GM19238 (cell line): Measurements from ENCODE around the gene NOP16.
"Not testable (repeated sequence)": the region's sequence is repeated elsewhere in the genome, so short reads cannot be mapped to it uniquely, and the experiment has no call there.

Experiments used
- DNase-seq: peaks from one replicate; pipeline ENCODE4 v3.0.0; 2011; ENCODE audit warnings: low spot score; ENCODE audit not compliant: insufficient read length

NOP16 gene

DNA sequence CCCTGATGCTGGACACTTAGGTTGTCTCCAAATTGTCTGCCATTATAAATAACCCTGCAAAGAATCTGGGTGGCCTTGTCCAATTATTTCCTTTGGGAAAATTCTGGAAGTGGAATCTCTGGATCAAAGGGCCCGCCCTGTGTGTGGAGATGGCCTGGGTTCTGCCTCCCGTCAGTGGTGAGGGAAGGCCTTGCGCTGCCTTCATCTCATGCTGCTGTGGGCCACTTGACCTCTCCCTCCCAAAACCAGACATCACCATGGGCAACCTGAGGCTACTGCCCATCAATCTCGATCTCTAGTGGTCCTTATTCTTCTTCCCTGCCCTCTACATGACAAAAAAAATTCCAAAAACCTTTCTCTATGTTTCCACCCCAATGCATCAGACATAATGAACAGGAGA is 21.4 kb upstream of the NOP16 start:
- DNase-seq = no peak

DNA sequence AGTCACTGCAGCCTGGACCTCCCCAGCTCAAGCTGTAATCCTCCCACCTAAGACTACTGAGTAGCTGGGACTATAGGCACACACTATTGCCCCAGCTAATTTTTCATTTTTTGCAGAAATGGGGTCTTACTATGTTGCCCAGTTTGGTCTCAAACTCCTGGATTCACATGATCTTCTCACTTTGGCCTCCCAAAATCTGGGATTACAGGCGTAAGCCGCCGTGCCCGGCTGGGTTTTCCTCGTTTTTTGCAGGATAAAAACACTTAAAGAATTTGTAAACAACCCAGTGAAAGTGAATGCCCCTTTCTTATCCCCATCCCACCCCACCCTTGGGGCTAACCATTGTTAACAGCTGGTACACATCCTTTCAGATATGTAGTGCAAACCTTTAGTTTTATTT is 20.2 kb upstream of the NOP16 start:
- DNase-seq = no peak

DNA sequence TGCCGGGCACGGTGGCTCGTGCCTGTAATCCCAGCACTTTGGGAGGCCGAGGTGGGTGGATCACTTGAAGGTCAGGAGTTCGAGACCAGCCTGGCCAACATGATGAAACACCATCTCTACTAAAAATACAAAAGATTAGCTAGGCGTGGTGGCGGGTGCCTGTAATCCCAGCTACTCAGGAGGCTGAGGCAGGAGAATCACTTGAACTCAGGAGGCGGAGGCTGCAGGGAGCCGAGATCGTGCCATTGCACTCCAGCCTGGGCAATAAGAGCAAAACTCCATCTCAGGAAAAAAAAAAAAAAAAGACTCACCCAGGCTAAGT is 19.8 kb upstream of the NOP16 start:
- not testable (repeated sequence) for DNase-seq

DNA sequence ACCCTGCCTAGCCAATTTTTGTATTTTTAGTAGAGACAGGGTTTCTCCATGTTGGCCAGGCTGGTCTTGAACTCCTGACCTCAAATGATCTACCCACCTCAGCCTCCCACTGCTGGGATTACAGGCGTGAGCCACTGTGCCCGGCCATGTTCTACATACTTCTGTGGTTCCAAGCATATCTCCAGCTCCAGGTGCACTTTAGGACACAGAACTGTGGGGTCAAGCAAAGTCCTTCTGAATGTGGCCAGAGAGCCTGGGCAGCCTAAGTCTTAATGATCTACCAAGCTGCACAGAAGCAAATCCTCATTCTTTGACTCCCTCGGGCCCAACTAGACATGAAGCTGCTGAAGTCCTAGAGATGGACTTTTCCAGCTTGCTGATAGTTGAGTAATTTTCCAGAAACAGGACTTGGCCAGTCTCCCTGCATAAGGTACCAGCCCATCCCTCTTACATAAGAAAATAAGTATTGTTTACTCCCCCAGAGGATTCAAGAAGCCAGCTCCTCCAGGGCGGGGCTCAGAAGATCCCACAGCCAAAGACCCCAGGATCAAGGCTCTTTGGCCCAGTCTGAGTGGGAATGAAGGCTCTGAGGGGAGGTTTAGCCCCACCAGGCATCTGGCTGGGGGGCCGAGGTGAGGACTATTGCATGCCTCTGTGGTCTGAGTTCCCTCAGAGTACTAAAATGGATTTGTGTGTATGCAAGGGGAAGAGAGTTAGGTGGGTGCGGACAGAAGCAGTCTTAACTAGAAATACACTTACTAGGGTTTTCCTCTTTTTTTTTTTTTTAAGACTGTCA is 19.3 kb upstream of the NOP16 start:
- no peak for DNase-seq

DNA sequence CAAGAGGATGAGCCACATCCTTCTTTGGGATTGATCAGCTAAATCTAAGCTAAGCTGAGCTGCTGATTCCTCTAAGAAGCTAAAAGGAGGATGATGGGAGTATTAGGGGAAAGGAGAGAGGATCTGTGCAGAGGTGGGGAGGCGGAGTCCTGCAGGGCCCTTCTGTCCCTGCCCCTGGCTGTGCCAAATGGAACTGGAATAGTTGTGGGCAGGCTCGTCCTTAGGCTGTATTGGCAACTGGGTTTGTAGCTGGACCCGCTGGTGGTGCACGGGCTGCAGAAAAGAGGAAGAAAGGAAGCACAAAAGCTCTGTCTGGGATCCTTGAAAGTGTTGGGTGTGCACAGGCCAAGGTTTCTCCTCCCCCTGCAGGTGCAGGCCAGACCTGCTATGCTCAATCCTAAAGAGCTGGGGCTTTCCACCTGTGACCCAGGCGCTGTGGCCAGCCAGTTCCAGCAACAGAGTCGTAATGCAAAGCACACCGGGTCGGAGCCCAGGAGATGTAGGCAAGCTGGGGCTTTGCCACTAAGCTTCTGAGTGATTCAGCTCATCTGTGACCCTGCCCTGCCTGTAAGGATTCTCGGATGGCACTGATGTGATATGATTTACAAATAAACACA is 18.1 kb upstream of the NOP16 start:
- DNase-seq = no peak

DNA sequence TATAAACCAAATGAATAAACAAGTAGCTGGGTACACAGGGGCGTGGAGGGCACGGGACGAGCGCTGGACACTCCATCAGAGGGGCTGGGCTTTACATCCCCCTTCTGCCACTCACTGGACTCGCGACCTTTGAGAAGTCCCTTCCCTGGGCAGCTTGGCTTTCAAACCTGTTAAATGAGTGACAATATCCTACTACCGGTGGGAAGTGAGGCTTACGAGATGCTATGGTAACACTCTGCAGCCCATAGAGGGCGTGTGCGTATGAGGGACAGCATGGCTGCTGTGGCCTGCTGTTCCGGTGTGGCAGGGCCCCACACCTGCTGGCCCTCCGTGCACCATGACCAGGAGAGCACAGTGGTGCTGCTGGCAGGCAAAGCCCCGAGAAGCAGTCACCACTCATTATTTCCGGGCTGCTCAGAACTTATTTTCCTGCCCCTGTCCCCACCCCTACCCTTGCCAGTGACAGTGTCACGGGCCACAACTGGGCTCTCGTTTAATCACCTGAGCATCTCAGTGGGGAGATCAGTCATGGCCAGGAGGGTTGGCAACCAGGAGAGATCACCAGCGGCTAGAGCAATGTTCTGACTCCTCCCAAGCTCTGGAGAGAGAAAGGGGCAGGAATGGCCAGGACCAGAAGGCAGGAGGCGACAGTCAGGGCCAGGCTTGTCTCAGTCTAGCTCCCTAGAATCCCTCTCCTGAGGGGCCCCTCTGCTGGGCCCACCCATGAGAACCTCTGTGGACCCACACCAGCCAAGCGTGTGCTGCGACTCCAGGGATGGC is 17.4 kb upstream of the NOP16 start:
- DNase-seq = no peak

DNA sequence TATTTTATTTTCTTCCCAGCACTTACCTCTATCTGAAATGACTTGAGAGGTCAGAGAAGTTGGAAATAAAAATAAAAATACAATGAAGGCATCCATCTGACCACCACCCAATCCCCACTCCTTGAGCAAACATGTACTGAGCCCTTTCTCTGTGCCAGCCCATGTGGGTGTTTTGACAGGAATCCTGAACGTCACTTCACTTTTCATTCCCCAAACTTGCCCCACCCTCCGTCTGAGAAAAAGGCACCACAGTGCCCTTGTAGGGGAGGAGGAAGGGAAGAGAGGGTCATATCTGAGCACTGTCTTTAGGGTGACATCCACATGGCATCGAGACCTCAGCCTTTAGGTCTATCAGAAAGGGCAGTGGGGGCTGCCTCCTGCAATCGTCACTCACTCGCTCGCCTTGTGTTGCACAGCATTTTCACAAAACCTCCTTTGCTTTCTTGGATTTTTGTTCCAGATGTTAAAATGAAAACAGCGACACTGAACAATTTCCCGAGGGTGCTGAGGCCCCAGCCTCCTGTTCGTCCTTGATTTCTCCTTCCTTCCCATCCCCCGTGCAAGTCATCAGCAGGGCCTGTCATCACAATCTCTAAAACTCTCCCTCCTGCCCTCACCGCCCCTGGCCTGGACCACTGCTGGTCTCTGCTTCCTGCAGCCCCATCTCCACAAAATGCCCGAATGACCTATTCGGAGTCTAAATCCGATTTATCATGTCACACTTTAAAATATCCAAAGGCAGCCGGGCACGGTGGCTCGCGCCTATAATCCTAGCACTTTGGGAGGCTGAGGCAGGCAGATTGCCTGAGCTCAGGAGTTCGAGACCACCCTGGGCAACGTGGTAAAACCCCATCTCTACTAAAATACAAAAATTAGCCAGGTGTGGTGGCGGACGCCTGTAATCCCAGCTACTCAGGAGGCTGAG is 13.1 kb upstream of the NOP16 start:
- DNase-seq = no peak

DNA sequence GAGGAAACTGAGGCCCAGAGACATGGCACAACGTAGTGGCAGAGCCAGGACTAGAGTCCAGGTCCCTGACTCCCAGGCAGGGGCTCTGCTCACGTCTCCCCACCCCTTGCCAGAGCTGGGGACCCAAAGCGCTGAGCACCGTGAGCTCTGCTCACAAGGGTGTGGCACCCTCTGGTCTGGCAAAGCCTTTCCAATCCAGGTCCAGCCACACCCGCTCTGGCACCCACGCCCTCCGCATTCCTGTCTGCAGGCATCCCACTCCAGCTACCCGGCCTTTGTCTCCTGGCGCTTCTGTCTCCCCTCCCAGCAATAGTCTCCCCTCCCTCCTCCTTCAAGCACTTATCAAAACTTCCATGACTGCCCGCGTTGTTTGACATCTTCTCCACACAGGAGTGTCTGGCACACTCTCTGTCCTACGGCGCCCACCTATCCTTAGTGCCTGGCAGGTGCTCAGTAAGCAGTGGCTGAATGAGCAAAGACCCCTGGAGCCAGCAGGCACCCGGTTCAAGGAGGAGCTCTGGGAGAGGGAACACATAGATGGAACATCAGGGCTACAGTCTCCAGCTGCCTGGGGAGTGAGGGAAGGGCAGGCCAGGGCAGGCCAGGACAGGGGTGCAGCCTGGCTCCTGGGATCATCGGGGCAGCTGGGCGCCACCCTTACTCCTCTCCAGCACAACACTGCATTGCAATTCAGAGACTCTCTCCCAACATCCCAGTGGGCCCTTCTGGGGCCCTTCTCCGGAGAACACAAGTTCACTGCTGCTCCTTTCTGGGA is 12.2 kb upstream of the NOP16 start:
- no peak for DNase-seq

DNA sequence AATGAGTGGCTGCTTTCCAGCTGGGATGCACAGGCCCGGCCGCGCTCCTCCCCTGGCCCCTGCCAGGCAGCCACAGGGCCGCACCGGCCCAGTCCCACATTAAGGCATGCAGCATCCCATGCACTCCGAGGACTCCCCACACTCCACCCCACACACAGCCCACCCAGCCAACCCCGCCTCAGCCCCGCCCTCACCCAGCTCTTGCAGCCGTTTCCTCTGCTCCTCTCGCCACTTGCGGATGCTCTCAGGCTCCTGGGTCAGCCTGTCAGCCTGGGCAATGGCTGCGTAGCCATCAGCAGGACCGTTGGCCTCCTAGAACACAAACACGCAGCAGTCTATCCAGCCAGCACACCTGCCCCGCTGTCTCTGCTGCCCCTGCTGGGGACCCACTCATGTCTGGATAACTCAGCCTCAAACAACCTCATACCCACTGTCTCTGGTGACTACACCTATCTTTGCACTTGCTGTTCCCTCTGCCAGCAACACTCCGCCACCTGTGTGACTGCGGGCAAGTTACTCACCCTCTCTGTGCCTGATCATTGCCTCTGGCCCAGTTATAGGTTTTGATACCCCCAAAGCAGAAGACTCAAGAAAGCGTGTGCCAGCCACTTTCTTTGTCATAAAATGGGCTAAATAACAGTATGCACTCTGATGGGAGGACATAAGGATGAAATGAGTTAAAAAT is 9.5 kb upstream of the NOP16 start:
- no peak for DNase-seq

DNA sequence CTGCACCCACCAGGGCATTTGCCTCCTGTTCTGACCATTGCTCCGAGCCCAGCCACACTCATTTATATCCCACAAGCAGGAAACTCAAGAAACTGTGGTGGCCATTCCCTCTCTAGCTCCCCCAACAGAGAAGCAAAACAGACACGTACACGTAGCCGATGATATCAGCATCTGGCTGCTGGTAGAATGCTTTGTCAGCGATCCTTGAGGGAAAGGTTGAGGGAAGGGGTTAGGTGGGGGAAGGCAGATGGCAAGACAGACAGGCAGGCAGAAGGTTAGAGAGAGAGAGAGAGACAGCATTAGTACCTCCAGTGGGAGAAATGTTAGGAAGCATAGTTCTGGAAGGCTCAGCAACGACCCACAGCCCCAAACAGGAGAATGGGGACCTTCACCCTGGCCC is 7.9 kb upstream of the NOP16 start:
- DNase-seq = no peak

DNA sequence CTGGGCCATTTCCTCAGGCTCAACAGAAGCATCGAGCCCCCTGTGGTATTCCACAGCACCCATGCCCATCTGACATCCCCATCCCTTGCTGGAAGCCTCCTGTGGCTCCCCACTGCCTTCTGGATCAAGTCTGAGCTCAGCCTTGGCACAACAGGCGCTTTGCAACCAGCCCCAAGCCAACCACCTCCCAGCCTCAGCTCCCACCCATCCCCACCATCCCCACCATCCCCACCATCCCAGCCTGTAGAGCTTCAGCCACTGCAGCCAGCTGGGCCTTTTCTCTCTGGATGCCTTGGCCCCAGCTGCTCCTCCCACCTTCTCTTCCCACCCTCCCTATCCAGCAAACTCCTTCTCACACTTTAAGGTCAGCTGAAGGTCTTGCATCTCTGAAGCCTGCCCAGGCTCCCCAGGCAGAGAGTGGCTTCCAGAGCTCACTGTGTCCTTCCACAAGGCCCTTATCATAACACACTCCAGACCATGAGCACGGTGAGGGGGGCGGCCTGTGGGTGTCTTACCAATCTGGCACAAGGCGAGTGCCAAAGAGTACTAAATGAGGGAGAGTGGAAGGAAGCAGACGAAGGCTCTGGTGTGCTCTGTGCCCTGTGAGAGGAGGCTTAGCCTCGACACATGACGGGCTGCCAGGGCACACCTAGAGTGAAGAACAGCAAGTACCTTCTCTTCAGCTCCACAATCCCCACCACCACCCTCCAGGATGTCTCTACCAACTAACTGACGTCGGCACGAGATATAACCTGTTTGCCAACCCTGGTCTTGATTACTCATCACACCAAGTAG is 6.7 kb upstream of the NOP16 start:
- DNase-seq = no peak

DNA sequence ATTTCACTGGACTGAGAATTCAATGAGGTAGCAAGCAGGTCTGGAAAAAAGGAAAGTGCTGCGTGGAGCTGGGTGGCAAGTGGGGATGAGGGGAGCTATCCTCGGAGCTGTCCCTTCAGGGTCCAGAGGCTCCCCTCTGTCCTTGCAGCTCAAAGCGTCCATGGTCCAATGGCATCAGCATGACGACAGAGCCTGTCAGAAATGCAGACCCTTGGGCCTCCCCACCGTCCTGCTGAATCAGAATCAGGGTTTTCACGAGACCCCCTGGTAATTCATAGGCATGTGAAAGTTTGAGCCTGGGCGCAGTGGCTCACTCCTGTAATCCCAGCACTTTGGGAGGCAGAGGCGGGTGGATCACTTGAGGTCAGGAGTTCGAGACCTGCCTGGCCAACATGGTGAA is 5.7 kb upstream of the NOP16 start:
- no peak for DNase-seq

DNA sequence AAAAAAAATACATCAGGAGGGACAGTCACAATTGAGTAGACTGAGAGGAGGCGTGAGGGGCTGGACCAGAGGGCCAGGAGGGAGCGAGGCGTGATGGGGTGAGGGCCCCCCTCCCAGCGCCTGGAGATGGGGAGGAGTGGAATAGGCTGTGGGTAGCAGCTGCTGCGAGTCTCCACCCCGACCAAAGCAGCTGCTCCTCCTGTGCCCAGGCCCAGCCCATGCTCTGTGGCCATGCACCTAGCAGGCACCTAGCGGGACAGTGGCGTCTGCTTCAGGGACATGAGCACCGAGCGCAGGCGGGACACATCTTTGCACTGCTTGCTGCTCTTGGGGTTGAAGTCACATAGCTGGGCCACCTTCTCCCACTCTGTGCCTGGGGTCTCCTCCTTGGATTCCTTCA is 4.1 kb upstream of the NOP16 start:
- DNase-seq = no peak

DNA sequence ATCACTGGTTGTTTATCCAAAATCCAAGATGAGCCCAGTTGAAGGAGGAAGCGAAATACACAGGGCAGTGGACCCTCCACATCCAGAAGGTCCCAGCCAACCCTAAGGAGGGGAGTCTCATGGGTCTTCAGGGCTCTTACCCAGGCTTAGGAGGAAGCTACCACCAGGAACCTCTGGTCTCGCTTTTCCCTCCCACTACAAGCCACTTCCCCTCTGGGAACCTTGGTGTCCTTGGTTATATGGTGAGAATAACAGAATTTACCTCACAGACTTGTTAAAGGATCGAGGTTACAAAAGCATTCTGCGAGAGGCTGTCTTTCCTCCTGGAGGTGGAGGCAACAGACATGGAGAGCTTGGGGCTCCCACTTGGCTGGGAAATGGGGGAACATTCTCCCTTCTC is 3.6 kb upstream of the NOP16 start:
- DNase-seq = no peak

DNA sequence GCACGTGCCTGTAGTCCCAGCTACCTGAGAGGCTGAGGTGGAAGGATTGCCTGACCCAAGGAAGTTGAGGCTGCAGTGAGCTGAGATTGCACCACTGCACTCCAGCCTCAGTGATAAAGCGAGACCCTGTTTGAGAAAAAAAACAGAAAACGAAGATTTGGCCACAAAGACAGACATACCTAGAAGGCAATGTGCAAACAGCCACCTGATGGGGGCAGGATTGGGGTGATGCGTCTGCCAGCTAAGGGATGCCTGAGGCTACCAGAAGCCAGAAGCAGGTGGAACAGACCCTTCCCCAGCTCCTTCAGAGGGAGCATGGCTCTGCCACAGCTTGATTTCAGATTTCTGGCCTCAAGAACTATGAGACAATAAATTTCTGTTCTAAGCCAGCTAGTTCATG is 3.1 kb upstream of the NOP16 start:
- no peak for DNase-seq

DNA sequence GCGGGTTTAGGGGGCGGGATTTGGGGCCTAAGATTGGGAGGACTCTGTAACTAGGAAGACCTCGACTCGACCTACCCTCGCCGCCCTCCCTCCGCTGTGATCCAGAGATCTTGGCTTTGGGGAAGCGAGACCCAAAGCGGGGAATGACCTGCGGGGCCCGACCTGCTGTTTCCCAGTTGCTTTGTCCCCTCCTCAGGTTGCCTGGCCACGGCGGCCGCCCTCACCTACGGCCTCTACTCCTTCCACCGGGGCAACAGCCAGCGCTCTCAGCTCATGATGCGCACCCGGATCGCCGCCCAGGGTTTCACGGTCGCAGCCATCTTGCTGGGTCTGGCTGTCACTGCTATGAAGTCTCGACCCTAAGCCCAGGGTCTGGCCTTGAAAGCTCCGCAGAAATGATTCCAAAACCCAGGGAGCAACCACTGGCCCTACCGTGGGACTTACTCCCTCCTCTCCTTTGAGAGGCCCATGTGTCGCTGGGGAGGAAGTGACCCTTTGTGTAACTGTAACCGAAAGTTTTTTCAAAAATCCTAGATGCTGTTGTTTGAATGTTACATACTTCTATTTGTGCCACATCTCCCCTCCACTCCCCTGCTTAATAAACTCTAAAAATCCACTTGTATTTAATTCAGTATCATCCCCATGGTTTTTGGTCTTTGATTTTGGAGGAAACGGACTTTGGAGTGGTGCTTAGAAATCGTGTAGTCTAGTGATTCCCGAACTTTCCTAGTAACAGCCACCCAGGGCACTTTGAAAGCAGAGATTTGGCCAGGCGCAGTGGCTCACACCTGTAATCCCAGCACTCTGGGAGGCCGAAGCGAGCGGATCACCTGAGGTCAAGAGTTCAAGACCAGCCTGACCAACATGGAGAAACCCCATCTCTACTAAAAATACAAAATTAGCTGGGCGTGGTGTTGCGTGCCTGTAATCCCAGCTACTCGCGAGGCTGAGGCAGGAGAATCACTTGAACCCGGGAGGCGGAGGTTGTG is 1.0 kb upstream of the NOP16 start:
- no peak for DNase-seq

DNA sequence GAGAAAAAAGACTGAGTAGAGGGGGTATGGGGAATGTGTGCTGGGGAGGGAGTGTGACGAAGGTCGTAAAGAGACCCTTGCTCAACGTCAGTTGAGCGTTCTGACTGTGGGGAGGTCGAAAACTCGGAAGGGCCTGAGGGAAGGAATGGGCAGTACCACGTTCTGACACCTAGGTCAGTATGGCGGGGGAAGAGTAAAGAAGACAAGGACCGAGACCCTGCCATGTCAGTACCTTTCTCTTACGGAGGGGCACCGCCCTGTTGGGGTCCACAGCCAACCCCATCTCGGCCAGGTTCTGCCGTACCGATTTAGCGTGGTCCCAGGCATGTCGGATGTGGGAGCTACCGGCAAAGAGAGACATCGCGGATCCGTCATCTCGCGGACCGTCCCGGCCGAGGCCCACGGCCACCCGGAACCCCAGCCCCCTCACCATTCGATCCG is 375 bp downstream of the NOP16 start:
- DNase-seq = no peak

DNA sequence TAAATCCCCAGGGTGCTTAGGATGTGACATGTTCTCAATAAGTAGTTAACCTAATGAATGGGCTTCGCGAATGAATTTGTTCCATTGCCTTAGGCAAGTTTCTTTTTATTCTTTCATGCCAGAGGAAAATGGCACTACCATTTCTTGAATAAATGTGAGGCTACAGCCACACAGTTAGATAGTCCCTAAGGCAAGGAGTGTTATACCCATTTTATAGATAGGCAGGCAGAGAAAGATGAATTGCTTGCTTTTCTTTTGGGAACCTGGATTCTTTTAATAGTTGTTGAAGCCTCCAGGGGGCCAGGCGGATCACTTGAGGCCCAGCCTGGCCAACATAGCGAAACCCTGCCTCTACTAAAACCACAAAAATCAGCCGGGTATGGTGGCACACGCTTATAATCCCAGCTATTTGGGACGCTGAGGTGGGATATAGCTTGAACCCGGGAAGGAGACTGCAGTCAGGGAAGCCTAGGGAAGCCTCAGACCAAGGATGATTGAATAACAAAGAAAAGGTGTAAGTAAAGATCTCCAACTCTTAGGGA is 943 bp downstream of the NOP16 start:
- no peak for DNase-seq
